ENCODE measurements around the gene SLC27A3. TPM values are rescaled to one million over a fixed set of nuclear protein-coding genes. Genes with fewer than 3 reads are reported as not detected.
"Not testable (repeated sequence)": the region's sequence is repeated elsewhere in the genome, so short reads cannot be mapped to it uniquely, and the experiment has no call there.

The SLC27A3 gene
- total RNA-seq, 6 donors from 2014 or later = 92.8 to 272 (median 167) TPM

- DNase-seq (no peak), ATAC-seq (ENCODE audit: low FRiP score in 2 of 2) (no peak)
- no peak for TF ChIP-seq POLR2A (IDR thresholded peaks at IDR 0.05)
- no peak for TF ChIP-seq EP300 (IDR thresholded peaks at IDR 0.05)
- no peak for TF ChIP-seq CTCF (IDR thresholded peaks at IDR 0.05)
- no peak for TF ChIP-seq POLR2AphosphoS5 (IDR thresholded peaks at IDR 0.05)
- peak overlapping the region in 3 of 4 donors; percentile 27 to 67 (median 43) for H3K27ac ChIP-seq
- no peaks in the 10 kb centered on the region for H3K9me3 ChIP-seq
- 60 to 62% methylated on average over 15 to 17 of the region's 17 CpGs for WGBS, 2 donors
- no peak overlapping the region for H3K4me3 ChIP-seq
- peaks cover 0 to 19% (median 0%) of the 10 kb centered on the region in 4 donors for H3K36me3 ChIP-seq
- no peaks in the 10 kb centered on the region for H3K27me3 ChIP-seq
- H3K4me1 ChIP-seq = peaks cover 36 to 55% (median 53%) of the 10 kb centered on the region in 4 donors
Measured at GRCh38 chr1:153779781-153780541, 4.8 kb downstream of the SLC27A3 start.

- peaks cover 0 to 19% (median 0%) of the 10 kb centered on the region in 4 donors for H3K36me3 ChIP-seq
- H3K4me1 ChIP-seq = peaks cover 35 to 53% (median 49%) of the 10 kb centered on the region in 4 donors
- ATAC-seq (ENCODE audit: low FRiP score in 2 of 2) (no peak), DNase-seq (no peak)
- TF ChIP-seq EP300 (IDR thresholded peaks at IDR 0.05) (no peak), POLR2AphosphoS5 (IDR thresholded peaks at IDR 0.05) (no peak), CTCF (IDR thresholded peaks at IDR 0.05) (no peak), POLR2A (IDR thresholded peaks at IDR 0.05) (no peak)
- H3K9me3 ChIP-seq = no peaks in the 10 kb centered on the region
- peak overlapping the region in 2 of 4 donors; percentile 43 to 67 for H3K27ac ChIP-seq
- no peak overlapping the region for H3K4me3 ChIP-seq
- H3K27me3 ChIP-seq = no peaks in the 10 kb centered on the region
- WGBS, 2 donors = 82 to 97% methylated on average over 3 to 4 of the region's 4 CpGs
Measured at GRCh38 chr1:153780551-153780950, 5.3 kb downstream of the SLC27A3 start.

GRCh38 chr1:153782648-153783047 lies 7.4 kb downstream of the SLC27A3 start:
- Histone ChIP-seq H3K4me3 (peak overlapping the region in 3 of 4 donors; percentile 57 to 78 (median 63)), H3K4me1 (peaks cover 20 to 37% (median 29%) of the 10 kb centered on the region in 4 donors), H3K27ac (peak overlapping the region; percentile 92 to 98 (median 96)), H3K36me3 (peaks cover 0 to 19% (median 0%) of the 10 kb centered on the region in 4 donors)
- H3K9me3 ChIP-seq; H3K27me3 ChIP-seq; DNase-seq; ATAC-seq (ENCODE audit: low FRiP score in 2 of 2): not testable (repeated sequence)
- WGBS, 2 donors = 90 to 92% methylated on average over 8 of the region's 8 CpGs

GRCh38 chr1:153783233-153784190 lies 8.3 kb downstream of the SLC27A3 start:
- peak overlapping the region; percentile 31 to 78 (median 60) for H3K4me3 ChIP-seq
- peak; percentile 66 to 99 (median 82) for TF ChIP-seq POLR2A (IDR thresholded peaks at IDR 0.05)
- peak in 1 of 4 donors; percentile 12 for TF ChIP-seq EP300 (IDR thresholded peaks at IDR 0.05)
- peak; percentile 96 to 99 for TF ChIP-seq POLR2AphosphoS5 (IDR thresholded peaks at IDR 0.05)
- TF ChIP-seq CTCF (IDR thresholded peaks at IDR 0.05) = peak in 4 of 6 experiments; percentile 32 to 69 (median 44)
- peaks cover 0 to 11% (median 0%) of the 10 kb centered on the region in 4 donors for H3K36me3 ChIP-seq
- 1 to 2% methylated on average over 41 to 61 of the region's 61 CpGs for WGBS, 2 donors
- no peaks in the 10 kb centered on the region for H3K27me3 ChIP-seq
- peak; percentile 97 to 99 for ATAC-seq (ENCODE audit: low FRiP score in 2 of 2)
- H3K4me1 ChIP-seq = peaks cover 12 to 33% (median 21%) of the 10 kb centered on the region in 4 donors
- peak overlapping the region; percentile 92 to 98 (median 96) for H3K27ac ChIP-seq
- H3K9me3 ChIP-seq = no peaks in the 10 kb centered on the region
- peak; percentile 92 to 99 for DNase-seq

Data from upper lobe of left lung (tissue), 6 donors.